GM23338 (cell line): Measurements from ENCODE around the gene NLRP6. TPM values are rescaled to one million over a fixed set of nuclear protein-coding genes. Genes with fewer than 3 reads are reported as not detected.

Experiments
- ATAC-seq: fragments of 200-7000 bp; cut with Tn5 transposase; 3 replicates; pipeline ENCODE4 v1.9.1; 2020
- DNase-seq: peaks from one replicate; pipeline ENCODE4 v3.0.0-alpha.2; 2015; ENCODE audit warnings: low spot score
- H2AFZ ChIP-seq: fragments of 200-600 bp; sonication (generic); 2 replicates; pipeline ENCODE4 v1.8.0; 2016; ENCODE audit warnings: antibody characterized with exemption, mild to moderate bottlenecking, moderate library complexity
- H3F3A ChIP-seq: fragments of 200-600 bp; sonication (generic); replicated peaks from 2 replicates; pipeline ENCODE4 v1.8.0; 2017; ENCODE audit warnings: antibody characterized with exemption, mixed run types, low read depth
- H3K27ac ChIP-seq: fragments of 200-600 bp; sonication (generic); 2 replicates; pipeline ENCODE4 v1.6.1; 2016; ENCODE audit warnings: low read depth
- H3K27me3 ChIP-seq: fragments of 200-600 bp; sonication (generic); 2 replicates; pipeline ENCODE4 v1.8.0; 2016; ENCODE audit warnings: mild to moderate bottlenecking, mixed run types, moderate library complexity; ENCODE audit not compliant: insufficient read depth
- H3K36me3 ChIP-seq: fragments of 200-600 bp; sonication (generic); 2 replicates; pipeline ENCODE4 v1.8.0; 2016; ENCODE audit warnings: mild to moderate bottlenecking; ENCODE audit not compliant: insufficient read depth
- H3K4me1 ChIP-seq: fragments of 200-600 bp; sonication (generic); 2 replicates; pipeline ENCODE4 v1.8.0; 2016; ENCODE audit warnings: mild to moderate bottlenecking, moderate library complexity; ENCODE audit not compliant: insufficient read depth
- H3K4me2 ChIP-seq: fragments of 200-600 bp; sonication (generic); 2 replicates; pipeline ENCODE4 v1.7.1; 2017; ENCODE audit warnings: mixed run types
- H3K4me3 ChIP-seq: fragments of 200-600 bp; sonication (generic); 2 replicates; pipeline ENCODE4 v1.6.1; 2016; ENCODE audit warnings: mixed run types
- H3K79me2 ChIP-seq: fragments of 200-600 bp; sonication (generic); replicated peaks from 2 replicates; pipeline ENCODE4 v1.8.0; 2017; ENCODE audit warnings: mild to moderate bottlenecking; ENCODE audit not compliant: insufficient read depth
- H3K9me2 ChIP-seq: fragments of 200-600 bp; sonication (generic); 2 replicates; pipeline ENCODE4 v1.8.0; 2017; ENCODE audit not compliant: insufficient read depth
- H4K20me1 ChIP-seq: fragments of 200-600 bp; sonication (generic); replicated peaks from 2 replicates; pipeline ENCODE4 v1.8.0; 2017; ENCODE audit warnings: mild to moderate bottlenecking; ENCODE audit not compliant: insufficient read depth
- H3K27ac Mint-ChIP-seq: 2 replicates; pipeline ENCODE4 v1.8.0; 2020; ENCODE audit warnings: inconsistent platforms, mild to moderate bottlenecking, moderate library complexity, mixed read lengths
- H3K27me3 Mint-ChIP-seq: 3 replicates; pipeline ENCODE4 v1.8.0; 2022; ENCODE audit warnings: low read depth, mild to moderate bottlenecking, moderate library complexity, mixed read lengths, inconsistent platforms; ENCODE audit not compliant: insufficient read depth, poor library complexity
- H3K36me3 Mint-ChIP-seq: 3 replicates; pipeline ENCODE4 v1.8.0; 2021; ENCODE audit warnings: low read depth, mild to moderate bottlenecking, inconsistent platforms, moderate library complexity, mixed read lengths
- H3K4me1 Mint-ChIP-seq: 3 replicates; pipeline ENCODE4 v1.8.0; 2020; ENCODE audit warnings: mild to moderate bottlenecking, inconsistent platforms, mixed read lengths
- H3K4me3 Mint-ChIP-seq: 3 replicates; pipeline ENCODE4 v1.8.0; 2021; ENCODE audit warnings: moderate library complexity, mild to moderate bottlenecking, inconsistent platforms, mixed read lengths
- H3K9me3 Mint-ChIP-seq: 3 replicates; pipeline ENCODE4 v1.8.0; 2020; ENCODE audit warnings: moderate library complexity, mild to moderate bottlenecking, inconsistent platforms, mixed read lengths
- EZH2 ChIP-seq: fragments of 200-600 bp; sonication (generic); IDR thresholded peaks from one replicate; pipeline ENCODE4 v1.8.0; 2017; ENCODE audit warnings: antibody characterized with exemption, mild to moderate bottlenecking, low read depth; ENCODE audit not compliant: unreplicated experiment
- JUNB ChIP-seq: IDR thresholded peaks from one replicate; pipeline ENCODE4 v1.6.1; 2016; ENCODE audit warnings: antibody characterized with exemption; ENCODE audit not compliant: unreplicated experiment
- NANOG ChIP-seq: IDR thresholded peaks from 2 replicates; pipeline ENCODE4 v1.6.1; 2016; ENCODE audit warnings: antibody characterized with exemption, borderline replicate concordance
- STAT1 ChIP-seq: IDR thresholded peaks from one replicate; pipeline ENCODE4 v1.6.1; 2016; ENCODE audit warnings: antibody characterized with exemption; ENCODE audit not compliant: unreplicated experiment
- ZNF331 ChIP-seq: fragments of 250-450 bp; sonication (Bioruptor Pico); IDR thresholded peaks from 2 replicates; pipeline ENCODE4 v1.5.0; 2020; ENCODE audit warnings: low read depth, mild to moderate bottlenecking, moderate library complexity
- polyA plus RNA-seq: library from polyadenylated mRNA; unstranded; fragments of >200 nt; fragmentation: Nextera tagmentation; extraction: Ambion mirVana; gene quantifications from 2 replicates; pipeline ENCODE4 v1.2.1, GENCODE V29; 2016
- total RNA-seq: library from RNA; depleted of rRNA; stranded (reverse); fragments of >200 nt; shearing (Covaris generic); gene quantifications from 2 replicates; pipeline ENCODE4 v1.2.3, GENCODE V29; 2014
- TF ChIP-seq, protein P1 (sequence below), 2 experiments: fragments of 200-600 bp in 1 of 2; sonication (generic) in 1 of 2; conservative IDR thresholded peaks; 2 replicates each; pipeline versions ENCODE4 v1.5.1 to v1.6.1; 2016 to 2017; ENCODE audit warnings: antibody characterized with exemption in 2 of 2, low read depth in 2 of 2, mild to moderate bottlenecking in 2 of 2, moderate library complexity in 1 of 2
- TF ChIP-seq, protein P2 (sequence below): fragments of 250-450 bp; sonication (Bioruptor Pico); IDR thresholded peaks from 2 replicates; pipeline ENCODE4 v1.5.0; 2020; ENCODE audit warnings: mild to moderate bottlenecking, moderate library complexity

Gene NLRP6
- total and polyA plus RNA-seq, 2 experiments from 2014 or later = 0.15 to 0.73 TPM

DNA sequence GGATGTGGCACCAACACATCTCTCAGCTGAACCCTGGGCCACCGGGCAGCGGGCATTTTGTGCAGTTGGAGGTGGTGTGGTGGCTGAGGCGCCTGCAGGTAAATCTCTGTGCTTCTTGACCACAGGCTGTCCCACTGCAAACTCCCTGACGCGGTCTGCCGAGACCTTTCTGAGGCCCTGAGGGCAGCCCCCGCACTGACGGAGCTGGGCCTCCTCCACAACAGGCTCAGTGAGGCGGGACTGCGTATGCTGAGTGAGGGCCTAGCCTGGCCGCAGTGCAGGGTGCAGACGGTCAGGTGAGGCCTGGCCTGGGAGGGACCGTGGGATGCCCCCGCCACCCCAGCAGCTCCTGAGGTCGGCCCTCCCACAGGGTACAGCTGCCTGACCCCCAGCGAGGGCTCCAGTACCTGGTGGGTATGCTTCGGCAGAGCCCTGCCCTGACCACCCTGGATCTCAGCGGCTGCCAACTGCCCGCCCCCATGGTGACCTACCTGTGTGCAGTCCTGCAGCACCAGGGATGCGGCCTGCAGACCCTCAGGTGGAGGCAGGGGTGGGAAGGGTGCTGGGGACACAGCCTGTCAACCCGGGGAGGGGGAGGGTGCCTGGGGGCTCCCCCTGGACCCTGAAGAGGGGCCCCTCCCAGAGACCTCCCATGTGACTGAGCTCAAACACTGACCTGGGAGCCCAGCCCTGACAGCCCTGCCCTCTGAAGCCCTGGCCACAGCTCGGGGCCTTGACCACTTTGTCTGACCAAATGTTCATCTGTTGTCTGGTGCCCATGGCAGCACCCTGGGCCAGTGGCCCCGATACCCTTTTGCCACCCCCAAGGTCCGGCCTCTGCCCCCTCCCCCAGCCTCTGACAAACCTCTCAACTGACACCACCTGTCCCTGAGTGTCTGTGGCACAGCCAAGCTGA, 6.2 kb downstream of the NLRP6 start:
- Mint-ChIP-seq H3K27me3 (peaks cover 60% of the 10 kb centered on the region), H3K36me3 (no peaks in the 10 kb centered on the region; the same call in 2 of the 3 replicates), H3K4me1 (peaks cover 24% of the 10 kb centered on the region), H3K4me3 (no peak overlapping the region), H3K27ac (no peak overlapping the region), H3K9me3 (peaks cover 2% of the 10 kb centered on the region; the same call in 1 of the 3 replicates)
- no peak overlapping the region for H3K4me2 ChIP-seq
- H3K36me3 ChIP-seq = no peaks in the 10 kb centered on the region
- H3F3A ChIP-seq = peaks cover 6% of the 10 kb centered on the region; the same call in 1 of the 2 replicates
- H3K27me3 ChIP-seq = peaks cover 64% of the 10 kb centered on the region
- no peak overlapping the region for H3K27ac ChIP-seq
- H3K4me3 ChIP-seq = no peak overlapping the region
- TF ChIP-seq JUNB (no peak), EZH2 (no peak), ZNF331 (CRISPR knock-in tag) (no peak), STAT1 (no peak), NANOG (no peak)
- TF ChIP-seq, protein P1, sequence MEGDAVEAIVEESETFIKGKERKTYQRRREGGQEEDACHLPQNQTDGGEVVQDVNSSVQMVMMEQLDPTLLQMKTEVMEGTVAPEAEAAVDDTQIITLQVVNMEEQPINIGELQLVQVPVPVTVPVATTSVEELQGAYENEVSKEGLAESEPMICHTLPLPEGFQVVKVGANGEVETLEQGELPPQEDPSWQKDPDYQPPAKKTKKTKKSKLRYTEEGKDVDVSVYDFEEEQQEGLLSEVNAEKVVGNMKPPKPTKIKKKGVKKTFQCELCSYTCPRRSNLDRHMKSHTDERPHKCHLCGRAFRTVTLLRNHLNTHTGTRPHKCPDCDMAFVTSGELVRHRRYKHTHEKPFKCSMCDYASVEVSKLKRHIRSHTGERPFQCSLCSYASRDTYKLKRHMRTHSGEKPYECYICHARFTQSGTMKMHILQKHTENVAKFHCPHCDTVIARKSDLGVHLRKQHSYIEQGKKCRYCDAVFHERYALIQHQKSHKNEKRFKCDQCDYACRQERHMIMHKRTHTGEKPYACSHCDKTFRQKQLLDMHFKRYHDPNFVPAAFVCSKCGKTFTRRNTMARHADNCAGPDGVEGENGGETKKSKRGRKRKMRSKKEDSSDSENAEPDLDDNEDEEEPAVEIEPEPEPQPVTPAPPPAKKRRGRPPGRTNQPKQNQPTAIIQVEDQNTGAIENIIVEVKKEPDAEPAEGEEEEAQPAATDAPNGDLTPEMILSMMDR (conservative IDR thresholded peaks at IDR 0.05; ENCODE audit: low read depth in 2 of 2) = no peak
- TF ChIP-seq, protein P2, sequence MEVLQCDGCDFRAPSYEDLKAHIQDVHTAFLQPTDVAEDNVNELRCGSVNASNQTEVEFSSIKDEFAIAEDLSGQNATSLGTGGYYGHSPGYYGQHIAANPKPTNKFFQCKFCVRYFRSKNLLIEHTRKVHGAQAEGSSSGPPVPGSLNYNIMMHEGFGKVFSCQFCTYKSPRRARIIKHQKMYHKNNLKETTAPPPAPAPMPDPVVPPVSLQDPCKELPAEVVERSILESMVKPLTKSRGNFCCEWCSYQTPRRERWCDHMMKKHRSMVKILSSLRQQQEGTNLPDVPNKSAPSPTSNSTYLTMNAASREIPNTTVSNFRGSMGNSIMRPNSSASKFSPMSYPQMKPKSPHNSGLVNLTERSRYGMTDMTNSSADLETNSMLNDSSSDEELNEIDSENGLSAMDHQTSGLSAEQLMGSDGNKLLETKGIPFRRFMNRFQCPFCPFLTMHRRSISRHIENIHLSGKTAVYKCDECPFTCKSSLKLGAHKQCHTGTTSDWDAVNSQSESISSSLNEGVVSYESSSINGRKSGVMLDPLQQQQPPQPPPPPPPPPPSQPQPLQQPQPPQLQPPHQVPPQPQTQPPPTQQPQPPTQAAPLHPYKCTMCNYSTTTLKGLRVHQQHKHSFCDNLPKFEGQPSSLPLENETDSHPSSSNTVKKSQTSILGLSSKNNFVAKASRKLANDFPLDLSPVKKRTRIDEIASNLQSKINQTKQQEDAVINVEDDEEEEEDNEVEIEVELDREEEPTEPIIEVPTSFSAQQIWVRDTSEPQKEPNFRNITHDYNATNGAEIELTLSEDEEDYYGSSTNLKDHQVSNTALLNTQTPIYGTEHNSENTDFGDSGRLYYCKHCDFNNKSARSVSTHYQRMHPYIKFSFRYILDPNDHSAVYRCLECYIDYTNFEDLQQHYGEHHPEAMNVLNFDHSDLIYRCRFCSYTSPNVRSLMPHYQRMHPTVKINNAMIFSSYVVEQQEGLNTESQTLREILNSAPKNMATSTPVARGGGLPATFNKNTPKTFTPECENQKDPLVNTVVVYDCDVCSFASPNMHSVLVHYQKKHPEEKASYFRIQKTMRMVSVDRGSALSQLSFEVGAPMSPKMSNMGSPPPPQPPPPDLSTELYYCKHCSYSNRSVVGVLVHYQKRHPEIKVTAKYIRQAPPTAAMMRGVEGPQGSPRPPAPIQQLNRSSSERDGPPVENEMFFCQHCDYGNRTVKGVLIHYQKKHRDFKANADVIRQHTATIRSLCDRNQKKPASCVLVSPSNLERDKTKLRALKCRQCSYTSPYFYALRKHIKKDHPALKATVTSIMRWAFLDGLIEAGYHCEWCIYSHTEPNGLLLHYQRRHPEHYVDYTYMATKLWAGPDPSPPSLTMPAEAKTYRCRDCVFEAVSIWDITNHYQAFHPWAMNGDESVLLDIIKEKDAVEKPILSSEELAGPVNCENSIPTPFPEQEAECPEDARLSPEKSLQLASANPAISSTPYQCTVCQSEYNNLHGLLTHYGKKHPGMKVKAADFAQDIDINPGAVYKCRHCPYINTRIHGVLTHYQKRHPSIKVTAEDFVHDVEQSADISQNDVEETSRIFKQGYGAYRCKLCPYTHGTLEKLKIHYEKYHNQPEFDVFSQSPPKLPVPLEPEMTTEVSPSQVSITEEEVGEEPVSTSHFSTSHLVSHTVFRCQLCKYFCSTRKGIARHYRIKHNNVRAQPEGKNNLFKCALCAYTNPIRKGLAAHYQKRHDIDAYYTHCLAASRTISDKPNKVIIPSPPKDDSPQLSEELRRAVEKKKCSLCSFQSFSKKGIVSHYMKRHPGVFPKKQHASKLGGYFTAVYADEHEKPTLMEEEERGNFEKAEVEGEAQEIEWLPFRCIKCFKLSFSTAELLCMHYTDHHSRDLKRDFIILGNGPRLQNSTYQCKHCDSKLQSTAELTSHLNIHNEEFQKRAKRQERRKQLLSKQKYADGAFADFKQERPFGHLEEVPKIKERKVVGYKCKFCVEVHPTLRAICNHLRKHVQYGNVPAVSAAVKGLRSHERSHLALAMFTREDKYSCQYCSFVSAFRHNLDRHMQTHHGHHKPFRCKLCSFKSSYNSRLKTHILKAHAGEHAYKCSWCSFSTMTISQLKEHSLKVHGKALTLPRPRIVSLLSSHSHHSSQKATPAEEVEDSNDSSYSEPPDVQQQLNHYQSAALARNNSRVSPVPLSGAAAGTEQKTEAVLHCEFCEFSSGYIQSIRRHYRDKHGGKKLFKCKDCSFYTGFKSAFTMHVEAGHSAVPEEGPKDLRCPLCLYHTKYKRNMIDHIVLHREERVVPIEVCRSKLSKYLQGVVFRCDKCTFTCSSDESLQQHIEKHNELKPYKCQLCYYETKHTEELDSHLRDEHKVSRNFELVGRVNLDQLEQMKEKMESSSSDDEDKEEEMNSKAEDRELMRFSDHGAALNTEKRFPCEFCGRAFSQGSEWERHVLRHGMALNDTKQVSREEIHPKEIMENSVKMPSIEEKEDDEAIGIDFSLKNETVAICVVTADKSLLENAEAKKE (CRISPR knock-in tag) = no peak
- no peaks in the 10 kb centered on the region for H3K4me1 ChIP-seq
- H2AFZ ChIP-seq = no peak overlapping the region
- H4K20me1 ChIP-seq = no peaks in the 10 kb centered on the region
- DNase-seq (no peak), ATAC-seq (no peak)
- no peaks in the 10 kb centered on the region for H3K9me2 ChIP-seq
- H3K79me2 ChIP-seq = no peaks in the 10 kb centered on the region
